Stimulated activated CD4-positive, alpha-beta T cell treated with anti-CD3 and anti-CD28 coated beads, Interleukin-2, amount 100 ng/mL, for 48 hours (primary cell): Measurements from ENCODE around the gene ANKRD10.

Experiments
- DNase-seq, 2 donors: peaks; one replicate each; pipeline ENCODE4 v3.0.0-alpha.2; 2020

ANKRD10 gene

DNA sequence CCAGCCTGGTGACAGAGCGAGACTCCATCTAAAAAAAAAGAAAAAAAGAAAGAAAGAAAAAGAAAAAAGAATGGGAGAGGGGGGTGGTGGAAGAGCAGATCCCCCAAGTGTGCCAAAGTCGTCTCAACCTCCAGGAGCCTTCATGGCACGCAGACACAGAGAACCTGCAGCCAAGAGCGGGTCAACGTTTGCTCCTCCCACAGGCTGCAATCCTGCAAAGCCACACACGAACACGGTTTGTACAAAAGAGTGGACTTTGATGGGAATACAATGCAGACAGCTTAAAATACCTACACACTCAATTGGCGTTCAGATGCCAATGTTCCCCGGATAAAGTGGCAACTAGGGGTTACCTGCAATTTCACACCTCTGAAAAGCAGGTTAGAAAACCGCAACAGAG is 29.4 kb downstream of the ANKRD10 start:
- no peak for DNase-seq

GRCh38 chr13:110884517-110884916 is 30.4 kb downstream of the ANKRD10 start:
- no peak for DNase-seq

- no peak for DNase-seq
Observed at GRCh38 chr13:110883542-110883941, 31.3 kb downstream of the ANKRD10 start.

DNA sequence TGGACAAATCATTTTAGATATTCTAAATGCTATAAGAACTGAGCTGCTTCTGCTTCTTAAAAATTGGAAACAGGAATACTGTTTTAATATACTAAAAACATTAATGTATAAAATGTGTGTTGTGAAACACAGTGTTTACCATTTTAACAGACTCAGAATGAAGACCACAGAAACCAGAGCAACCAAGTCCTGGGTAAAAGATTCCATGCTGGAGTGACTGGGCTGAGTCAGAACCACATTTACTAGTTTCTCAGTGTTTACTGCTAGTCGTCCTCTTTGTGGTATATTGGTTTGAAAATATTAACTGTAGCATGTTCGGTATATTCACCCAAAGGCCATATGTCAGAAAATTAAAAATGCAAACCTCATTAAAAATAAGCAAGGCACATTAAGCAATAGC is 31.9 kb downstream of the ANKRD10 start:
- no peak for DNase-seq

- no peak for DNase-seq
Observed at GRCh38 chr13:110881839-110882627, 32.8 kb downstream of the ANKRD10 start.

DNA sequence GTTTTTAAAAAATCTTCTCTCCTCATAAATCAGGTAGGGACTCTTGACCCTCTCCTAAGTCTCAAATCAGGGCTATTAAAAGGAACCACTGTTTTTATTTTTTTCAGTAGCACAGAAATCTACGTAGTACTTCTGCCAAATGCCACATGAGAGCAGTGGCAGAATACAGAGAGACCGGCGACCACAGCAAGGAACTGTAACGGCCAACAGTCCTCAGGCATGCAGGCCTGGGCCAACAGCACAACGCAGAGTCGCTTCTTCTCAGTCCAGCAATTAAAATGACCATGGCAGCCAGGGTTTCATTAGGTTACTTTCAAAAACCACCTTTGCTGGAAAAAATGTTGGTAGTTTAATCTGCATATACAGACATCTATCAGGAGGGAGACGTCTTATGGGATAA is 34.2 kb downstream of the ANKRD10 start:
- DNase-seq: no peak

DNA sequence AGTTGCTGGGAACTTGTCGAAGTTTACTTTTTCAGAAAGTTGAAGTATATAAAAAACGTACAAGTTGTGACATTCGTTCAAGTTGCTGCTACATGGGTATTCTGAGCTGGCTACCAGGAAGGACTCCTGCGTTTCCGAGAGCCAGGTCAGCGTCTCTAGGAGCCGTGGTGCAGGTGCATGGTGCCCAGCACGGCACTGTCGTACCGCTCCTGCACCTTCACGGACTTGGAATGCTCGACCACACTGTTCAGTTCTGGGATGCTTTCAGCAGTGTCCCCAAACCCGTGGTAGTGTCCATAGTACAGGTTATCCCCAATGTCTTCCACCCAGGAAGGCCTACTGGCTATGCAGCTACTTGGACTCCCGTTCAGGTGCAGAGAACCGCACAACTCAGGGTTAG is 35.4 kb downstream of the ANKRD10 start:
- no peak for DNase-seq

- DNase-seq: no peak
Observed at GRCh38 chr13:110877737-110878258, 37.1 kb downstream of the ANKRD10 start.

- DNase-seq: no peak
Observed at GRCh38 chr13:110876609-110877008, 38.3 kb downstream of the ANKRD10 start.

- no peak for DNase-seq
Observed at GRCh38 chr13:110875241-110875640, 39.6 kb downstream of the ANKRD10 start.

DNA sequence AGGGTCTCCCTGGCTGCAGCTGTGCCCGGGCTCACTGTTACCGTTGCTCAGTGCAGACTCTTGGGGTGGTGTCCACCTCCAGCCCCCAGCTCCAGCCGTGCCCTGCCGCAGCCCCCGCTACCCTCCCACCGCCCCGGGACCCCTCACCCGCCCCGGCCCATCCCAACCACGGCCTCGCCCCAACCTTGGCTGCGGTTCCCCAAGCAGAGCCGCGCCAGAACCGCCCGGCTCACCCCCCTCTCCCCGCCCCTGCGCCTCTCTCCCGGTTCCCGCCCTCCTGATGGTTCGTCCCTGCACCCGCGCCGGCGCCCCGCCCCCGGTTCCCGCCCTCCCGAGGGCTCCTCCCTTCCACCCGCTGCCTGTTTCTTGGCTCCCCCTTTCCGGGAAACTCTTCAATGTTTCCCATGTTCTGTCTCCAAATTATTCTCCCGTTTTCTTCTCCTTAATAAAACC is 40.3 kb downstream of the ANKRD10 start:
- DNase-seq: peak; percentile 59 to 62

DNA sequence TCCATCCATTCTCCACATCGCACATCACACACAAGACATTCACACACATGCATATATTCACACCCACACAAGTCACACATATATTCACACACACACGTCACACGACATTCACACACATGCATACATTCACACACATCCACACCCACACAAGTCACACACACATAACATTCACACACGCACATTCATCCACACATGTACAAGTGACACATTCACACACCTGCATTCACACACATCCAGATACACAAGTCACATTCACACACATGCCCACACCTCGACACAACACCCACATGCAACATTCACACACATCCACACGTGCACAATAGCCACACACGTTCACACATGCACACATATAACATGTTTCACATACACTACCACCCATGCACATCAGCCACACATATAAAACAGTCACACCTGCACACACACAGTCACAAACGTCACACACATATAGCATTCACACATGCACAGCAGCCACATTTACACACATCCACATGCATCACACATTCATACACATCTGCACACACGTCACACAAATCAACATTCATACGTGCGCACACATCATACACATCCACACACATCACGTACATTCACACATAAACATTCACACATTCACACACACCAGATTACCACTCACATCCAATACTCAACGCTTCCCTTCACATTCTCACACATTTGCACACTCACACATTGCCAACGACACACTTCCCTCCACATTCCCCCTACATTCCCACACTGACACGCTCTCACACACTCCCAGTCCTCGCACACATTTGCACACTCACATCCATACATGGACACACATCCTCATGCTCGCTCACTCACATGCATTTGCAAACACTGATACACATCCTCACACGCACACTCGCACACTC is 41.0 kb downstream of the ANKRD10 start:
- DNase-seq: no peak

DNA sequence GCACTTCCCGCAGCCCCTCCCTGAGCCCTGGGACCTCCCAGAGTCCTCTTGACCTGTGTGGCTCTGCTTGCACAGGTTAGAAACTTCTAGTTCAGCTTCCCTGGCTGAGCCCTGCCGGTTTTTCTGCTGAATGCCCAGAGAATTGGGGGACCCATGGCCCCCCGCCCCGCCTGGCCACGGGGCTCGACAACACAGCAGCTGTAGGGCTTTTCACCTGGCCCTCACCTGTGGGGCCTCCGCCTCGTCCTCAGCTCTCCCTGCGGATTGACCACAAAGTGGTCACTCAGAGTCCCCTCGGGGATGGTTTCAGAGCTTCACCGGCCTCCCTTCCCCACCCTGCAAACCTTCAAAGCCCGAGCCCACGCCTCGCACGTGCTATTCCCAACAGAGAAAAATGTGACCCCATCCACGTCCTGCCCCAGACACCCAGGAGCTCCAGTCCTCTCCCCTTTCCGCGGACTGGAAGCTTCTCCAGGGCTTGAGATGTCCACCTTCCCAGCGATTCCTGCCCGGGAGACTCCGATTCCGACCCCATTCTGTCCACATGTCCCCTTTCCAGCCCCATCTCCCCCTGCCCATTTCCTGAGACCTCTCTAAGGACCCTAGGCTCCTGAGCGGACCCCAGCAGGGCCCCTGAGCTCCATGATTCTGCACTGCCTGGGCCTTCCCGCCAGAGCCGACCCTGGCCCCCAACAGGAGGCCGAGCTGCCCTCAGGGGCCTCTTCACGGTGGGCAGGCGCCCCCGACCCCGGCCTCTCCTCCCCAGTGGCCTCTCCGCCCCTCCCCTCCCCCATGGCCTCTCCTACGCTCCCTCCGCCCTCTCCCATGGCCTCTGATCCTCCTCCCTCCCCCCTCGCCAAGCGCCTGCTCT is 41.9 kb downstream of the ANKRD10 start:
- no peak for DNase-seq

DNA sequence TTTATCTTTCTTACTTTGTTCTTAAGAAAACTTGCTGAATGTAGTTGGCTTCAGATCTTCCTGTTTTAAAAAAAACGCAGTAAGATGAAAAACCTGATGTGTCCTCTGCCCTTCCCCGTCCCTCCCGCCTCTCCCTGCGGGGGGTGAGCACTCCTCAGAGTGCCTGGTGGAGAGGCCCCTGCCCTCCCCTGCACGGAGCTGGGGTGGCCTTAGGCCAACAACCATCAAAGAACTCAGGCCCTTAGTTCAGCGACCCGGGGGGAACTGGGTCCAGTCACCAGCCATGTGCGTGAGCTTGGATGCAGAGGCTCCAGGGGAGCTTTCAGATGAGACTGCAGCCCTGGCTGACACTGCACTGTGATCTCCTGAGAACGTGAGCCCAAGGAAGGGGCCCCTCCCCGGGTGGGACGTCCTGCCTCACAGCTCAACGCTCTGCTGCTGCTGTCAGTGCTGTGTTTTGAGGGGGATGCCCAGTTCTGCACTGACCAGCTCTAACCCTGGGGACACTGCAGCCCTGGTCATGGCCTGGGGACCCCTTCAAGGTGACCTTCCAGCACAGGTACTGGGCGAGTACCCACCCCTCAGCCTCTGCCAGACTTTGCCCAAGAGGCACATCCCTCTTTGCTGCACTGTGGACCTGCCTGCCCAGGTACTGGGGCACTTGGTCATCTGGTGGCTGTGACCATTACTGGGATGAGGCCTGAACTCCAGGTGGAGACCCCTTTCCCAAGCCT is 42.7 kb downstream of the ANKRD10 start:
- no peak for DNase-seq

DNA sequence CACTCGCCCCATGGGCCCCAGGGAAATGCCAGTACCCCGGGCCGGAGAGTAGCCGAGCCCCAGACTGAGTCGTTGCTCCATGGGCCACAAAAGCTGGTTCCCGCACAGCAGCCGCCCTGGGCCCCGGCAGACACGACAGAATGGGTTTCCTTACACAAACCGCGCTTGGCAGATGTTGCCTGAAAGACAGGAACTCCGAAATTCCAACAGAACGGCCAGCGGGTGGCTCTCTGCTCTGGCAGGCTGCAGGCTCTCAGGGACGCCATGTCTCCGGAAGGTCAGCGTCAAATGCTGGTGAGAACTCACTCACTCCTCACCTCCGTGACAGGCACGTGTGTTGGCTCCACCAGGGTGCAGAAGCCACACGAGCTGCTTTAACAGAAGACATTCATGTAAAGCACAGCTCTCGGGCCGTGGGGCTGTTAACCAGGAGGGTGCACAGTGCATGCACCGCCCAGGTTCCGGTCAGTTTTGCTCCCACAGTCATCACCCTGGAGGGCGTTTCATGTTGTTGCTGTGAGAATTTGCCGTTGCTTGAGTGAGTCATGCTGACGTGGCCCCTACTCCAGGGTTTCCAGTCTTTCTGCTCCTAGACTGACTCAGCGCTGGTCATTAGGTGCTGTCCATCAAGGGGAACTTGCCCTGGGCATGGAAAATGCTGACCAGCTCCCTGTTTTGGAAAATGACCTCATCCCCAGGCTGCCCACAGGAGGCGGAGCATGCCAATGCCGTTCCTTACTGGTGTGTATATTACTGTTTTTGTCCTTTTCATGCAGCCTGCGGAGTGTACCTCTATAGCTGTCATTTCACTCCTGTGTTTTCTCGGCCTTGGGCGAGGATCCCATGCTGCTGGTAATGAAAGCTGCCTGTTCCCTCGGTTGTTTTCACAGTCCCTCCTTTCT is 44.8 kb downstream of the ANKRD10 start:
- DNase-seq: no peak

DNA sequence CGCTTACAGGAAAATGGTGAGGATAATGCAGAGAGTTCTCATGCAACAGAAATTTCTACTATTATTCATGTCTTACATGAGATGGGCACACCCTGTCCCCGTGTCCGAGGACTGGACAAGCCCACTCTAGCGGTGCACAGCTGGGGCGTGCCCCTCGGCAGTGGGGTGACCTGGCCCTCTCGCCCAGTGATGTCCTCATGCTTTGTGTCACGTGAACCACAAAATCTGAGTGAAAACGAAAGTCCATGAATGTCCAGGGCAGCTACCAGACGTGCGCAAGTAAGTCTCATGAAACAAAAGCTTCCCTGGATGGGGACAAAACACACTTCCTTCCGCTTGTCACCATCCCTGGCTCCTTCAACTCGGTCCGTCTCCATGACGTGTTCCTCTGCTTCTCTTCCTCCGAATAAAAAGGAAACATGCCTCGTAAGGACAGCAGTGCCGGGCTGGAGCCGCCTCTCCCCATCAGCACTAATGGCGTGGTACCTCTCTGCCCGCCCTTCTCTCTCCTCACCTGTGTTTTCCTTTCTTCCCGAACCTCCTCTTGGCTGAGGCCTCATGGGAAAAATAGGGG is 45.6 kb downstream of the ANKRD10 start:
- no peak for DNase-seq

DNA sequence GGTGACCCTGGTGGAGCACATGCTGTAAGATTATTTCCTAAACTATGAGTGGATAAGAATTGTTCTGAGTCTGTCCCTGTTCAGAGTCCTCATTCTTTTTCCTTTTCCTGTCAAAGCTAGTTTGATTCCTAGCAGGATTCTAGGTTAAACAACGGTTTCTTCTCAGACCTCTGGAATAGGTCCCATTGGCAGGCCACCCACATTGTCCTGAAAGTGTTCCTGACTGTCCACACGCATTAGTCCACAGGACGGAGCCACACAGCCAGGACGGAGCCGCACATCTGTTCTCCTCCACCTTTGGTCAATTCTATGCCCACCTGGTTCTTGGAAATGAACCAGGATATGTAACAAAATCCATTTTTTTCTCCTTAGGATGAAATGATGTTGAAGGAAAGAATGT is 46.1 kb downstream of the ANKRD10 start:
- DNase-seq: no peak

GRCh38 chr13:110867380-110867779 is 47.5 kb downstream of the ANKRD10 start:
- DNase-seq: no peak

GRCh38 chr13:110866491-110867170 is 48.2 kb downstream of the ANKRD10 start:
- DNase-seq: no peak

- DNase-seq: no peak
Observed at GRCh38 chr13:110863685-110864084, 51.2 kb downstream of the ANKRD10 start.
